Measurements from ENCODE around the gene PSMD8.
"Not testable (repeated sequence)": the region's sequence is repeated elsewhere in the genome, so short reads cannot be mapped to it uniquely, and the experiment has no call there.

Gene PSMD8

GRCh38 chr19:38387550-38388348, 13.4 kb downstream of the PSMD8 start, which contains the start of gene GGN:
TSS of gene GGN (minus strand) at chr19:38388034. CDS start at chr19:38387261, 773 bp downstream.
- DNase-seq (ENCODE audit: low read depth in 2 of 2), result peak; percentile 27 to 60

GRCh38 chr19:38388349-38389100, 14.2 kb downstream of the PSMD8 start, which contains the start of gene SPRED3:
TSS of gene SPRED3 (plus strand) at chr19:38388697. CDS start at chr19:38390303, 1,606 bp downstream.
- no peak for DNase-seq (ENCODE audit: low read depth in 2 of 2)

DNA sequence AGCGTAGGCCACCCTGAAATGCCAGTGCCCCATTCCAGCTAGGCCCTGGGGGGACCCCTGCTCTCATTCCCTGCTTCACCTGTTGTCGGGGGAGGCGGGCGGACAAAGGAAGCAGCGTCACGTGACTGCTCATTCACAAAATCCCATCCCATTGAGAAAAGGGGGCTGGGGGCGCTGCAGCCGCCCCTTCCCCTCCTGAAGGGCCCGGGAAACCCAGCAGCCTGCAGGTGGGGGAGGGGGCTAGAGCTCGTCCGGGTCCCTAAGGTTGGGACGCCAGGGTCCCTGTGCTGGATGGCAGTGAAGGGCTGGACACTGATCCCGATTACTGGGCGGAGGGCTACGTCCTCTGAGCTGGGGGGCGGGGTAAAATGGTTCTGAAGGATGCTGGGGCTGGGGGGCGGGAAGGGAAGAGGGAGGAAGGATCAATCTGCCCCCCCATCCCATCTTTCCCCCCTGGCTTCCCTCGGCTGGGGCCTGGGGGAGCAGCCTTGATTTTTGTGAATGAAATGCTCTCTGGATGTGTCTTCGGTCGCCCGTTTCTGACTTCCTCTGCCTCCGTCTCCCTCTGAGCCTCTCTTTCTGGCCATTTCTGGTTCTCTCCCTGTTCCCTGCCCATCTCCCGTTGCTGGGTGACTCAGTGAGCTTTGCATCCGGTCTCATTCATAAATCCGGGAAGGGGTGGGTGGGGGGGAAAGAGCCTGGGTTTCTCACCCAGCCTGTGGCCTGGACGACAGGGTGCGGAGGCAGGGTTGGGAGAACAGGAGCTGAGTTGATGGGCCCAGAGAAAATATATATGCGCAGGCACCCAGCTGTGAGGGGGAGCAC, 14.9 kb downstream of the PSMD8 start:
- no peak for DNase-seq (ENCODE audit: low read depth in 2 of 2)

- DNase-seq (ENCODE audit: low read depth in 2 of 2), result no peak
Measured at GRCh38 chr19:38389957-38390924, 15.9 kb downstream of the PSMD8 start.

DNA sequence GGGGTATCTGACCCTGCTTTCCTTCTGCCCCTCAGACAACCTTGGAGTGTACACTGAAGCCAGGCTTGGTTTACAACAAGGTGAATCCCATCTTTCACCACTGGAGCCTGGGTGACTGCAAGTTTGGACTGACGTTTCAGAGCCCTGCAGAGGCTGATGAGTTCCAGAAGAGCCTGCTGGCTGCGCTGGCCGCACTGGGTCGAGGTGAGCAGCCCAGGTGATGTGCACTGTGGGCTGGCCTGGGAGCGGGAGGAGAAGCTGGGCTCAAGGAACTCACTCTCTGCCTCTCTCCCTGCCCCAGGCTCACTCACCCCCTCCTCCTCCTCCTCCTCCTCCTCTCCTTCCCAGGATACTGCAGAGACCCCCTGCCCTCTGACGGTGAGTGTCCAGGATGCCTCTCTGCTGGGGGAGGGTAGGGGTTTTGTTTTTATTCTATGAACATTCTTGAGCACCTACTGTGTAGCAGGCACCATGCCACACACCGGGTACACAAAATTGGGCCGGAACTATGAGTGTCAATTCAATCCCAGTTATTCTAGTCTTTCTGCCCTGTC, 17.6 kb downstream of the PSMD8 start:
- DNase-seq (ENCODE audit: low read depth in 2 of 2), result no peak

DNA sequence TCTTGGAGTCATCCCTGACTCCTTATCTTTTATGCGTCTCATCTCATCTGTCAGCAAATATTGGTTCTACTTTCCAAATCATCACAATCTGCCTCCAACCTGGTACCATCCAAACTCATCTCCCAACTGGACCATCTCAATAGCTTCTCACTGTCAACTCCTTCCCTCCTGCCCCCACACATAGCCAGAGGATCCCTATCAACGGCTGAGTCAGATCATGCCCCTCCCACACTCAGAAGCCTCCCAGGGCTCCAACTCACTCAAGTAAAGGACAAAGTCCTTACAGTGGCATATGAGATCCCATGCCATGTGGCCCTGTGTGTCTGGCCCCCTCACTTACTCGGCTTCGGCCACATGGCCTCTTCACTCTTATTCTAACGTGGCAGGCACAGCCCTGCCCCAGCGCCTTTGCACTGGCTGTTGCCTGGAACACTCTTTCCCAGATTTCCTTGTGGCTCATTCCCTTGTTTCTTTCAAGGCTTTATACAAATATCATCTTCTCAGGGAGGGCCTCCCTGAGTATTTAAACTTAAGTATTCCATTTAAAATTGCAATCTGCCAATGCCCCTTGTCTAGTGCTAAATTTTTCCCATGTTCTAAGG, 18.4 kb downstream of the PSMD8 start:
- no peak for DNase-seq (ENCODE audit: low read depth in 2 of 2)

- DNase-seq (ENCODE audit: low read depth in 2 of 2), result peak in 1 of 2 donors; percentile 39
Measured at GRCh38 chr19:38394488-38394887, 20.1 kb downstream of the PSMD8 start.

DNA sequence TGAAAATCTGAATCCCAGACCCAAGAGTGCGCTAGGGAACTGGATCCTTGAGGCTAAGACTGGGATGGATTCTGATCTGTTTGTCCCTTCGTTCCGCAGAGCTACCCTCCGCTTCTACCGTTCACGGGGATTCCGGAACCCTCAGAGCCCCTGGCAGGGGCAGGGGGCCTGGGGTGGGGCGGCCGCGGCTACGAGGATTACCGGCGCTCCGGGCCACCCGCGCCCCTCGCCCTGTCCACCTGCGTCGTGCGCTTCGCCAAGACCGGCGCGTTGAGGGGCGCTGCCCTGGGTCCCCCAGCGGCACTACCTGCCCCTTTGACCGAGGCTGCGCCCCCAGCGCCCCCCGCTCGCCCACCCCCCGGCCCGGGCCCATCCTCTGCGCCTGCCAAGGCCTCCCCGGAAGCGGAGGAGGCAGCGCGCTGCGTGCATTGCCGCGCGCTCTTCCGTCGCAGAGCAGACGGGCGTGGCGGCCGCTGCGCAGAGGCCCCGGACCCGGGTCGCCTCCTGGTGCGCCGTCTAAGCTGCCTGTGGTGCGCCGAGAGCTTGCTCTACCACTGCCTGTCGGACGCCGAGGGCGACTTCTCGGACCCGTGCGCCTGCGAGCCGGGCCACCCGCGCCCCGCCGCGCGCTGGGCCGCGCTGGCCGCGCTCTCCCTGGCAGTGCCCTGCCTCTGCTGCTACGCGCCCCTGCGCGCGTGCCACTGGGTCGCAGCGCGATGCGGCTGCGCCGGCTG, 21.2 kb downstream of the PSMD8 start:
- DNase-seq (ENCODE audit: low read depth in 2 of 2), result no peak

- no peak for DNase-seq (ENCODE audit: low read depth in 2 of 2)
Measured at GRCh38 chr19:38399081-38399480, 24.7 kb downstream of the PSMD8 start.

GRCh38 chr19:38399537-38399936, 25.2 kb downstream of the PSMD8 start:
- no peak for DNase-seq (ENCODE audit: low read depth in 2 of 2)

DNA sequence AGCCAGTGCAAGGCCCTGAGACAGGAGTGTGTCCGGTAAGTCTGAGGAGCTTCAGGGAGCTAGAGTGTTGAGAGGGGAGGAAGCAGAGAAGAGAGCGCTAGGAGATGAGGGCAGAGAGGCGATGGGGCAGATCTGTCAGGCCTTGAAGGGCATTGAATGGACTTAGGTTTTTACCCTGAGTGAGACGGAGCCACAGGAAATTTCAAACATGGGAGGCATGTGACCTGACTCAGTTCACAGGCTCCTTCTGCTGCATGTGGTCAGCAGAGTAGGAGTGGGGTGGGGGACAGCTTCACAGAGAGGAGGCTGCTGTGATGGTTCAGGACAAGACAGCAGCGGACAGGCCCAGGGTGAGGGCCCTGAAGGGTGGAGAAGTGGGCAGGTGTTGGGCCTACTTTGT, 26.0 kb downstream of the PSMD8 start:
- DNase-seq (ENCODE audit: low read depth in 2 of 2), result no peak

- no peak for DNase-seq (ENCODE audit: low read depth in 2 of 2)
Measured at GRCh38 chr19:38401148-38401547, 26.8 kb downstream of the PSMD8 start.

DNA sequence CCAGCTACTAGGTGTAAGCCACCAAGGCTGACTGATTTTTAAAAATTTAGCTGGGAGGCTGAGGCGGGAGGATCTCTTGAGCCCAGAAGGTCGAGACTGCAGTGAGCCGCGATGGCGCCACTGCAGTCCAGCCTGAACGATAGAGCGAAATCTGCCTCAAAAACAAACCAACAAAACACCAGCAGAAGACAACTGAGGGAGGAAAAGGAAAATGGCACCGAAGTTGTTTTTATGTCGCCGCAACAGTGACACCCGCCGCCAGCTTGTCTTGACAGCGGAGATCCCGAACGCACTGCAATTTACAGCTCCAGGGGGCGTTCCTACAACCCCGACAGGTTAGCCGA, 28.2 kb downstream of the PSMD8 start:
- no peak for DNase-seq (ENCODE audit: low read depth in 2 of 2)

- DNase-seq (ENCODE audit: low read depth in 2 of 2), result peak; percentile 94 to 95
Measured at GRCh38 chr19:38402967-38403674, 28.8 kb downstream of the PSMD8 start, which contains the start of gene FAM98C. TSS of gene FAM98C (plus strand) at chr19:38403093. CDS start at chr19:38403154, 61 bp downstream.

GRCh38 chr19:38404858-38405257, 30.5 kb downstream of the PSMD8 start:
- DNase-seq (ENCODE audit: low read depth in 2 of 2), result no peak

GRCh38 chr19:38405276-38405675, 30.9 kb downstream of the PSMD8 start:
- DNase-seq (ENCODE audit: low read depth in 2 of 2), result no peak

DNA sequence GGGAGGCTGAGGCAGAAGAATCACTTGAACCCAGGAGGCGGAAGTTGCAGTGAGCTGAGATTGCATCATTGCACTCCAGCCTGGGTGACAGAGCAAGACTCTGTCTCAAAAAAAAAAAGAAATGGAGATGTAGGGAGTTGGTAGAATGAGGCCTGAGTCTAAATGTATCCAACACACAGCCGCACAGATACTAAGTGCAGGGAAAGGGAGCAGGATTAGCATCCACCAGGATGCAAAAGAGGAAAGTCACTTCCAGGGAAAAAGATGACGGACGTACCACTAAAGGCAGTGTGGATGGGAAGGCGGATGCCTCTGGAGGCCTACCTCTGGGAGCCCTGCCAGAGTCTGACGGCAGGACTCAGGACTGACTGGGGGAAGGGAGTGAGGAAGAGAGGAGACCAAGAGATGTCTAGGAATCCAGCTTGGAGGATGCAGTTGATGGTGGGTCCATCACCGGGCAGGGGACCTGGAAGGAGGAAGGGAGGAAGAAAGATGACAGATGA, 35.3 kb downstream of the PSMD8 start:
- DNase-seq (ENCODE audit: low read depth in 2 of 2), result no peak

DNA sequence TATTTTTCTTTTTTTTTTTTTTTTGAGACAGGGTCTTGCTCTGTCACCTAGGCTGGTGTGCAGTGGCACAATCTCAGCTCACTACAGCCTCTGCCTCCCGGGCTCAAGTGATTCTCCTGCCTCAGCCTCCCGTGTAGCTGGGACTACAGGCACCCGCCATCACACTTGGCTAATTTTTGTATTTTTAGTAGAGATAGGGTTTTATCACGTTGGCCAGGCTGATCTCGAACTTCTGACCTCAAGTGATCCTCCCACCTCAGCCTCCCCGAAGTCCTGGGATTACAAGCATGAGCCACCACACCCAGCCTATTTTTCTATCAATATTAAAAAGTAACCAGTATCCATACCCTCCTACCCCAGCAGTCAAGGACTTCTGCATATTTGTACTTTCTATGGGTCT, 36.0 kb downstream of the PSMD8 start:
- not testable (repeated sequence) for DNase-seq (ENCODE audit: low read depth in 2 of 2)
